Heart left ventricle (tissue), 13 donors: Measurements from ENCODE around the gene BTG4.

ENCODE experiments used
- POLR2A ChIP-seq, 2 donors: fragments of 450-650 bp; IDR thresholded peaks; one replicate each; pipeline ENCODE4 v1.6.1; 2017; ENCODE audit warnings: antibody characterized with exemption in 2 of 2, mild to moderate bottlenecking in 2 of 2, moderate library complexity in 2 of 2
- TF ChIP-seq, protein P1 (sequence below), 12 donors: fragments of 200-600 bp; sonication (generic) in 4 of 12; IDR thresholded peaks; one replicate each; pipeline versions ENCODE4 v1.5.0 to v1.8.0; 2018 to 2022; ENCODE audit warnings: antibody characterized with exemption in 12 of 12, mild to moderate bottlenecking in 5 of 12
- donor health status: ischemic (EF 13 %, LVEDD 7.1; RV severe dilation, severe dysfunction).
- donor health status: DM: no; HTN: yes; CAD: no.
- donor health status: DM: no; HTN: no; CAD: no.
- donor health status: ischemic (EF 25% LVEDD 6.9; RV normal size, moderate dysfunction).
- donor health status: ischemic (EF 25% LVEDD 5.7; RV mildly dilated, moderate dysfunction).
- donor health status: ischemic (EF 35%, LVEDD 5.7; RV mildly dilated, moderate dysfunction).
- donor health status: nonischemic (EF 11% LVEDD 7.7; RV severe dilation, severe dysfunction).
- donor health status: DM: yes; HTN: yes; CAD: no.
- donor health status: PGD.
- donor health status: ischemic (EF 29% LVEDD 5.4; RV normal size, mild dysfunction).
- donor health status: nonischemic (EF 23%, LVEDD 6.1; RV moderate dilation, normal function).

DNA sequence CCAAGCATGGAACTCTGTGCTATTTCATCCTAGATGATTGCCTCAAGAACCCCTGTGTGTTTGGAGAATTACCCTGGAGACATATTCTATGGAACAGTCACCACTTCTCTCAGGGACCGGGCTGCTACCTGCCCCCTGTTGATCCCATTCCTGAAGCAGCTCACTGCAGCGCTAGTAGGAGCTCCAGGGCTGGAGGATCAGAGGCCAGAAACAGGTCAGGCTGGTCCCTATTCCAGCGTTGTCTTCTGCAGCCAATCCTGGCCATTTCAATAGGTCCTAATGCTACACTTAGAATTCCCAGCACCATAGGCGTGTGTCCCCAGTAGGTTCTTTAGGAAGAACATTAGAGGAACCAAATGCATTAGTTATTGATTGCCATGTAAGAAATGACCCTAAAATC, 48.9 kb downstream of the BTG4 start:
- TF ChIP-seq, protein P1, sequence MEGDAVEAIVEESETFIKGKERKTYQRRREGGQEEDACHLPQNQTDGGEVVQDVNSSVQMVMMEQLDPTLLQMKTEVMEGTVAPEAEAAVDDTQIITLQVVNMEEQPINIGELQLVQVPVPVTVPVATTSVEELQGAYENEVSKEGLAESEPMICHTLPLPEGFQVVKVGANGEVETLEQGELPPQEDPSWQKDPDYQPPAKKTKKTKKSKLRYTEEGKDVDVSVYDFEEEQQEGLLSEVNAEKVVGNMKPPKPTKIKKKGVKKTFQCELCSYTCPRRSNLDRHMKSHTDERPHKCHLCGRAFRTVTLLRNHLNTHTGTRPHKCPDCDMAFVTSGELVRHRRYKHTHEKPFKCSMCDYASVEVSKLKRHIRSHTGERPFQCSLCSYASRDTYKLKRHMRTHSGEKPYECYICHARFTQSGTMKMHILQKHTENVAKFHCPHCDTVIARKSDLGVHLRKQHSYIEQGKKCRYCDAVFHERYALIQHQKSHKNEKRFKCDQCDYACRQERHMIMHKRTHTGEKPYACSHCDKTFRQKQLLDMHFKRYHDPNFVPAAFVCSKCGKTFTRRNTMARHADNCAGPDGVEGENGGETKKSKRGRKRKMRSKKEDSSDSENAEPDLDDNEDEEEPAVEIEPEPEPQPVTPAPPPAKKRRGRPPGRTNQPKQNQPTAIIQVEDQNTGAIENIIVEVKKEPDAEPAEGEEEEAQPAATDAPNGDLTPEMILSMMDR (IDR thresholded peaks at IDR 0.05), result no peak
- no peak for TF ChIP-seq POLR2A (IDR thresholded peaks at IDR 0.05)
